Liver (tissue), 9 donors: Measurements from ENCODE around the gene PTCRA. TPM values are rescaled to one million over a fixed set of nuclear protein-coding genes. Genes with fewer than 3 reads are reported as not detected.

Experiments
- DNase-seq: peaks from one replicate; pipeline ENCODE4 v3.0.0-alpha.2; 2017; ENCODE audit warnings: low spot score
- H3K27ac ChIP-seq, 2 donors: one replicate each; pipeline ENCODE4 v1.7.0; 2013; ENCODE audit warnings: inconsistent platforms in 2 of 2, low read length in 2 of 2, control low read depth in 1 of 2, low read depth in 1 of 2, mild to moderate bottlenecking in 1 of 2
- H3K27me3 ChIP-seq, 4 donors: one replicate each; pipeline versions ENCODE4 v1.6.1 to v1.7.0; 2013; ENCODE audit warnings: low read length in 3 of 4, inconsistent platforms in 1 of 4, mild to moderate bottlenecking in 1 of 4, moderate library complexity in 1 of 4; ENCODE audit not compliant: control insufficient read depth in 4 of 4, insufficient read depth in 4 of 4
- H3K36me3 ChIP-seq, 4 donors: one replicate each; pipeline versions ENCODE4 v1.6.1 to v1.7.0; 2013; ENCODE audit warnings: low read length in 3 of 4, mild to moderate bottlenecking in 3 of 4, low read depth in 1 of 4, moderate library complexity in 1 of 4; ENCODE audit not compliant: control insufficient read depth in 4 of 4, insufficient read depth in 3 of 4
- H3K4me1 ChIP-seq, 4 donors: one replicate each; pipeline versions ENCODE4 v1.6.1 to v1.7.0; 2013; ENCODE audit warnings: low read length in 3 of 4, mild to moderate bottlenecking in 3 of 4, moderate library complexity in 1 of 4; ENCODE audit not compliant: control insufficient read depth in 4 of 4, insufficient read depth in 4 of 4
- H3K4me3 ChIP-seq, 3 donors: one replicate each; pipeline versions ENCODE4 v1.6.1 to v1.7.0; 2013; ENCODE audit warnings: low read length in 3 of 3, control low read depth in 1 of 3, low read depth in 1 of 3, mild to moderate bottlenecking in 1 of 3
- H3K9ac ChIP-seq, 2 donors: one replicate each; pipeline ENCODE4 v1.7.0; 2013; ENCODE audit warnings: low read length in 2 of 2, mild to moderate bottlenecking in 2 of 2, moderate library complexity in 2 of 2, control low read depth in 1 of 2, low read depth in 1 of 2
- H3K9me3 ChIP-seq, 4 donors: one replicate each; pipeline versions ENCODE4 v1.6.1 to v1.7.0; 2013; ENCODE audit warnings: low read length in 3 of 4; ENCODE audit not compliant: control insufficient read depth in 4 of 4
- ATF3 ChIP-seq: IDR thresholded peaks from 2 replicates; pipeline ENCODE4 v1.6.1; 2016; ENCODE audit warnings: antibody characterized with exemption
- EGR1 ChIP-seq, 2 donors: IDR thresholded peaks; 2 replicates each; pipeline ENCODE4 v1.6.1; 2016 to 2018; ENCODE audit warnings: antibody characterized with exemption in 2 of 2, low read depth in 2 of 2
- FOXA1 ChIP-seq: IDR thresholded peaks from 2 replicates; pipeline ENCODE4 v1.6.1; 2016; ENCODE audit warnings: antibody characterized with exemption
- FOXA2 ChIP-seq: IDR thresholded peaks from 2 replicates; pipeline ENCODE4 v1.6.1; 2016; ENCODE audit warnings: antibody characterized with exemption
- HNF4A ChIP-seq, 2 donors: conservative IDR thresholded peaks; 2 replicates each; pipeline ENCODE4 v1.6.1; 2016; ENCODE audit warnings: antibody characterized with exemption in 2 of 2, mild to moderate bottlenecking in 2 of 2
- JUND ChIP-seq, 2 donors: IDR thresholded peaks; 2 replicates each; pipeline ENCODE4 v1.6.1; 2016; ENCODE audit warnings: antibody characterized with exemption in 2 of 2
- MAX ChIP-seq: IDR thresholded peaks from 2 replicates; pipeline ENCODE4 v1.6.1; 2016; ENCODE audit warnings: antibody characterized with exemption
- RAD21 ChIP-seq, 2 donors: IDR thresholded peaks; 2 replicates each; pipeline ENCODE4 v1.6.1; 2016; ENCODE audit warnings: antibody characterized with exemption in 2 of 2, mild to moderate bottlenecking in 2 of 2
- REST ChIP-seq: IDR thresholded peaks from 2 replicates; pipeline ENCODE4 v1.6.1; 2016; ENCODE audit warnings: antibody characterized with exemption, mild to moderate bottlenecking
- RXRA ChIP-seq, 2 donors: IDR thresholded peaks; 2 replicates each; pipeline ENCODE4 v1.6.1; 2017 to 2018; ENCODE audit warnings: antibody characterized with exemption in 2 of 2, mild to moderate bottlenecking in 1 of 2
- TAF1 ChIP-seq: conservative IDR thresholded peaks from 2 replicates; pipeline ENCODE4 v1.6.1; 2016; ENCODE audit warnings: antibody characterized with exemption, mild to moderate bottlenecking
- YY1 ChIP-seq: IDR thresholded peaks from 2 replicates; pipeline ENCODE4 v1.6.1; 2016; ENCODE audit warnings: antibody characterized with exemption, mild to moderate bottlenecking
- ZBTB33 ChIP-seq: IDR thresholded peaks from 2 replicates; pipeline ENCODE4 v1.6.1; 2016; ENCODE audit warnings: antibody characterized with exemption
- WGBS: extraction: QIAGEN DNeasy Blood & Tissue Kit; methylation state at CpG from one replicate; pipeline ENCODE4 v1.1.7; 2013; 5-methylcytosine and 5-hydroxymethylcytosine counted together
- polyA plus RNA-seq, 2 donors: library from polyadenylated mRNA; stranded (reverse) in 1 of 2; unstranded in 1 of 2; fragments of 200-250 nt in 1 of 2; fragments of >200 nt in 1 of 2; fragmentation: Nextera tagmentation in 1 of 2; extraction: Ambion mirVana in 1 of 2; gene quantifications; one replicate each; pipeline versions ENCODE4 v1.2.1 to v1.2.3, GENCODE V29; 2013 to 2015
- total RNA-seq, 2 donors: library from RNA; depleted of rRNA; stranded (reverse); fragments of >200 nt; gene quantifications; one replicate each; pipeline ENCODE4 v1.2.3, GENCODE V29; 2014
- donor health status: healthy.
- donor health status: healthy.
- donor health status: healthy.
- donor health status: healthy.
- donor health status: healthy.

The PTCRA gene
- total and polyA plus RNA-seq, 4 donors, result 0.63 to 1.1 TPM; not detected in 2

GRCh38 chr6:42963855-42964605 lies 48.2 kb downstream of the PTCRA start:
- Histone ChIP-seq H3K27ac (no peak overlapping the region), H3K36me3 (peaks cover 10 to 41% (median 26%) of the 10 kb centered on the region in 4 donors), H3K4me3 (no peak overlapping the region), H3K9me3 (no peaks in the 10 kb centered on the region), H3K4me1 (peaks cover 3 to 33% (median 26%) of the 10 kb centered on the region in 4 donors), H3K27me3 (no peaks in the 10 kb centered on the region), H3K9ac (no peak overlapping the region)
- no peak for TF ChIP-seq RXRA (IDR thresholded peaks at IDR 0.05)
- peak in 1 of 2 donors; percentile 23 for TF ChIP-seq RAD21 (IDR thresholded peaks at IDR 0.05)
- WGBS, result 93% methylated on average over 9 of the region's 9 CpGs
- no peak for DNase-seq

GRCh38 chr6:42966571-42966970 lies 50.7 kb downstream of the PTCRA start:
- H3K4me3 ChIP-seq, result no peak overlapping the region
- H3K27me3 ChIP-seq, result no peaks in the 10 kb centered on the region
- H3K9ac ChIP-seq, result no peak overlapping the region
- 76% methylated on average over 7 of the region's 7 CpGs for WGBS
- no peak for TF ChIP-seq EGR1 (IDR thresholded peaks at IDR 0.05; ENCODE audit: low read depth in 2 of 2)
- H3K9me3 ChIP-seq, result no peaks in the 10 kb centered on the region
- peaks cover 10 to 44% (median 28%) of the 10 kb centered on the region in 4 donors for H3K36me3 ChIP-seq
- H3K4me1 ChIP-seq, result peaks cover 2 to 23% (median 13%) of the 10 kb centered on the region in 4 donors
- H3K27ac ChIP-seq, result no peak overlapping the region
- no peak for DNase-seq

GRCh38 chr6:42967228-42967627 lies 51.4 kb downstream of the PTCRA start:
- H3K27ac ChIP-seq, result no peak overlapping the region
- no peaks in the 10 kb centered on the region for H3K27me3 ChIP-seq
- H3K9ac ChIP-seq, result no peak overlapping the region
- H3K9me3 ChIP-seq, result no peaks in the 10 kb centered on the region
- H3K36me3 ChIP-seq, result peaks cover 10 to 44% (median 28%) of the 10 kb centered on the region in 4 donors
- WGBS, result 96% methylated on average over 11 of the region's 11 CpGs
- no peak for TF ChIP-seq ZBTB33
- no peak for TF ChIP-seq FOXA1
- peaks cover 2 to 16% (median 7%) of the 10 kb centered on the region in 4 donors for H3K4me1 ChIP-seq
- DNase-seq, result no peak
- H3K4me3 ChIP-seq, result no peak overlapping the region

- no peak for DNase-seq
- Histone ChIP-seq H3K9ac (no peak overlapping the region), H3K4me1 (peaks cover 0 to 9% (median 2%) of the 10 kb centered on the region in 4 donors), H3K27ac (no peak overlapping the region), H3K36me3 (peaks cover 10 to 40% (median 25%) of the 10 kb centered on the region in 4 donors), H3K27me3 (no peaks in the 10 kb centered on the region), H3K9me3 (no peaks in the 10 kb centered on the region), H3K4me3 (no peak overlapping the region)
- 93% methylated on average over 12 of the region's 12 CpGs for WGBS
- TF ChIP-seq HNF4A (conservative IDR thresholded peaks at IDR 0.05) (no peak), MAX (no peak), TAF1 (no peak), REST (no peak), YY1 (no peak), FOXA2 (no peak), JUND (IDR thresholded peaks at IDR 0.05) (no peak), ATF3 (no peak), ZBTB33 (no peak)
These were observed 52.4 kb downstream of the PTCRA start for GRCh38 chr6:42968126-42968701.
